GM08714 (cell line): ENCODE data around the gene MED25.

Experiments
- H3K4me3 ChIP-seq: fragments of 200-500 bp; sonication (Bioruptor generic); 2 replicates; pipeline ENCODE4 v1.5.1; 2014; ENCODE audit warnings: mild to moderate bottlenecking, low read length, inconsistent platforms
- ZNF274 ChIP-seq: IDR thresholded peaks from 2 replicates; pipeline ENCODE4 v1.6.1; 2012; ENCODE audit warnings: mild to moderate bottlenecking, low read depth, low read length

The MED25 gene

GRCh38 chr19:49879243-49879963 lies 61.3 kb downstream of the MED25 start:
- TF ChIP-seq ZNF274, result no peak
- H3K4me3 ChIP-seq, result no peak overlapping the region

GRCh38 chr19:49880162-49880869 lies 62.2 kb downstream of the MED25 start:
- TF ChIP-seq ZNF274, result no peak
- H3K4me3 ChIP-seq, result no peak overlapping the region

- no peak for TF ChIP-seq ZNF274
Observed at GRCh38 chr19:49881186-49881585, 63.1 kb downstream of the MED25 start.

GRCh38 chr19:49881672-49882394 lies 63.7 kb downstream of the MED25 start:
- H3K4me3 ChIP-seq, result no peak overlapping the region
- TF ChIP-seq ZNF274, result no peak

More at GRCh38 chr19:49881186-49881585, 63.1 kb downstream of the MED25 start:
- H3K4me3 ChIP-seq, result no peak overlapping the region

GRCh38 chr19:49882643-49883042 lies 64.6 kb downstream of the MED25 start:
- no peak overlapping the region for H3K4me3 ChIP-seq
- TF ChIP-seq ZNF274, result no peak

GRCh38 chr19:49883094-49883493 lies 65.0 kb downstream of the MED25 start:
- no peak for TF ChIP-seq ZNF274
- H3K4me3 ChIP-seq, result no peak overlapping the region

- TF ChIP-seq ZNF274, result no peak
- H3K4me3 ChIP-seq, result no peak overlapping the region
Observed at GRCh38 chr19:49884109-49884508, 66.0 kb downstream of the MED25 start.

GRCh38 chr19:49884760-49885159 lies 66.7 kb downstream of the MED25 start:
- TF ChIP-seq ZNF274, result no peak
- no peak overlapping the region for H3K4me3 ChIP-seq
